ENCODE measurements around the gene LRFN2.

LRFN2 gene

GRCh38 chr6:40352006-40352405 is 235.2 kb downstream of the LRFN2 start:
- no peak for DNase-seq (ENCODE audit: low read depth in 3 of 3, low spot score in 1 of 3)

DNA sequence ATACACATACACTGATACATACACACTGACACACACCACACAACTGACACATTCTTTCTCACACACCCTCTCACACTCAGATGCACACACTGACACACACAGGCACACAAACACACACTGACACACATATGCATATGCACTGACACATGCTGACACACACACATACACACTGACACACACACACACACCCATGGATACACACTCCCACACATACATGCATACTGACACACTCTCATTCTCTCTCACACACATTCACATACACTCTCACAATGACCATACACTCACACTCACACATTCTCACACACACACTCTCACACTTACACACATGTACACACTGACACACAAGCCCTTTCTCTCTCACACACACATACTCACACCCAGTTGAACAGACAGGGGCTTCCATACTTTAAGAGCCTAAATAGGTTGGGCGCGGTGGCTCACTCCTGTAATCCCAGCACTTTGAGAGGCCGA is 236.4 kb downstream of the LRFN2 start:
- DNase-seq (ENCODE audit: low read depth in 3 of 3, low spot score in 1 of 3) = no peak

DNA sequence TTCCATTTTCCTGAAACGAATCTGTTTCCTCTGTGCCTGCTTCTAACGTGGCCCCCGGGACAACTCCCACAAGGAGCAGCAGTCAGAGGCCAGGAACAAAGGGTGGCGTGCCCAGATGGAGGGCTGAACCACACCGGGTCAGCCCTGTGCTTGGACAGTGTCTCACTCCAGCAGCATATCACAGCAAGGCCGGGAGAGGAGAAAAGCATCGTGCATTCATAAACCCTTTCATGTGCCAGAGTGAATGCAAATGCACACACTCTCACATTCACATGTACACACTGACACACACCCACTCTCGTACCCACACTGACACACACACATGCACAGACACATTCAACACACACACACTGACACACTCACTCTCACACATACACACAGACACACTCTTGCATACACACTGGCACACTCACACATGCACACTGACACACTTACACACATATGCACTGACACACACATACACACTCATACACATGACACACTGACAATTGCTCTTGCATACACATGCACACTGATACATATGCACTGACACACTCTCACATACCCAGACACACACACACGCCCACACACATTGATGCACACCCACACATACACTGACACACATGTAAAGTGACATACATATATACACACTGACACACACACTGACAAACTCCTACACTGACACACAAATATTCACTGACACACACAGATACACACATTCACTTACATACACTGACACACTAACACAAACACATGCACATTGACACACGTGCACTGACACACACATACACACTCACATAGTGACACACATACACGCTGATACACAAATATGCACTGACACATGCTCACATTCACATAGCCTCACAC is 237.0 kb downstream of the LRFN2 start:
- no peak for DNase-seq (ENCODE audit: low read depth in 3 of 3, low spot score in 1 of 3)

DNA sequence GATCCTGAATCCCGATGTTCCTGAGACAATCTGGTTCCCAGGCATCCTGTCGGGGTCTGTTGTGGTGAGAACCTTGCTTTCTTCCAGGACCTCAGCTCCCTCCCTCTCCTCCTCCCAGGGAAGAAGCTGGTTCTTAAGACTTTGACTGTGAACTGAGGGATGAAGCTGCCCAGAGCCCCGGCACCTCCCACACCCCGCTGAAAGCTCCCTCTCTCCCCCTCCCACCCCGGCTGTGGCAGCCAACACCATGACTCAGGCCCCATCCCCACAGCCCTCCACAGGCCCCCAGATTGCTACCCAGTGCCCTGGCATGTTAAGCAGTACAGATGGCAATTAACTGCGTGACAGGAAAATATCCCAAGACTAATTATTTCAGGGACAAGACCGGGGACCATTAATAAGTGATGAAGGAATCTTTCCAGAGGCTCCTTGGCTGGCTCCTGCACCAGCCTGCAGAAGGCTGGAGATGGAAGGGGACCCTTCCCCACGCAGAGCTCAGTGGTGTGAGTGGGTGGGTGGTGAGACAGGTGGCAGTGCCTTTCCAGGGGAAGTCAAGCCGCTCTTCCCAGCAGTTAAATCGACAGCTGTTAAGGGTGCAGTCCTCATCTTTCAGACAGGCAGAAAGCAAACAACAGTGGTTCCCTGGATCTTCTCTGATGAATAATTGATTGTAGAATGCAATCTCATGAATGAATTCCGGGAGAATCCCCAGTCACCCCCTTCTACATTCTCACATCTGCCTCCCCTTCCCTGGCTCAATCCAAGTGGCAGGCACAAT is 237.9 kb downstream of the LRFN2 start:
- no peak for DNase-seq (ENCODE audit: low read depth in 3 of 3, low spot score in 1 of 3)

GRCh38 chr6:40348591-40348990 is 238.6 kb downstream of the LRFN2 start:
- DNase-seq (ENCODE audit: low read depth in 3 of 3, low spot score in 1 of 3) = no peak

GRCh38 chr6:40347571-40348011 is 239.6 kb downstream of the LRFN2 start:
- no peak for DNase-seq (ENCODE audit: low read depth in 3 of 3, low spot score in 1 of 3)

- no peak for DNase-seq (ENCODE audit: low read depth in 3 of 3, low spot score in 1 of 3)
Measured at GRCh38 chr6:40346246-40346645, 240.9 kb downstream of the LRFN2 start.

DNA sequence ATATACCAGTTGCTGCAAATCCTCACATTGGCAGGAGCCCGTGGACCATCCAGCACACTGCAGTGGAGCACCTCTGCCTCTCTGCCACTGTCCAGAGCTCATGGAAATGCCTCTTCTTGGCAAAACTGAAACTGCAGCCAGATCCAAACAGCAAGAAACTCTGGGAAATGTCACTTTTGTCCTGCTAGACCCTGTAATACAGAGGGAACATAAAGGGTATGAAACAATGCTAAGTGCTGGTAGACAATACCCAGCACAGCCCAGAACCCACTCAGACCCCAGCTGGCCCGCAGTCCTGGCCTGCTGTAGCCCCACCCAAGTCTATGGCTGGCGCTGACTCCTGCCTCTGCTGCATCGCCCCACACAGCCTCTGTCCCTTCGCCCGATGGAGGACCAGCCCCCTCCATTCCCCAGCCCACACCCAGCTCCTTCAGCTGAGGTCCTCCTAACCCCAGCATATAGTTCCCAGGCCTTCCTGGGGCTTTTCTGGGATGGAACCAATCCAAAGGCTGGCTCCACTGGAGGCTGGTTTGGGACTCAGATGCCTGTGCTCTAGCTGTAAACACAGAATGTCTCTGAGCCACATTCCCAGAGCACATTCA is 242.5 kb downstream of the LRFN2 start:
- no peak for DNase-seq (ENCODE audit: low read depth in 3 of 3, low spot score in 1 of 3)

DNA sequence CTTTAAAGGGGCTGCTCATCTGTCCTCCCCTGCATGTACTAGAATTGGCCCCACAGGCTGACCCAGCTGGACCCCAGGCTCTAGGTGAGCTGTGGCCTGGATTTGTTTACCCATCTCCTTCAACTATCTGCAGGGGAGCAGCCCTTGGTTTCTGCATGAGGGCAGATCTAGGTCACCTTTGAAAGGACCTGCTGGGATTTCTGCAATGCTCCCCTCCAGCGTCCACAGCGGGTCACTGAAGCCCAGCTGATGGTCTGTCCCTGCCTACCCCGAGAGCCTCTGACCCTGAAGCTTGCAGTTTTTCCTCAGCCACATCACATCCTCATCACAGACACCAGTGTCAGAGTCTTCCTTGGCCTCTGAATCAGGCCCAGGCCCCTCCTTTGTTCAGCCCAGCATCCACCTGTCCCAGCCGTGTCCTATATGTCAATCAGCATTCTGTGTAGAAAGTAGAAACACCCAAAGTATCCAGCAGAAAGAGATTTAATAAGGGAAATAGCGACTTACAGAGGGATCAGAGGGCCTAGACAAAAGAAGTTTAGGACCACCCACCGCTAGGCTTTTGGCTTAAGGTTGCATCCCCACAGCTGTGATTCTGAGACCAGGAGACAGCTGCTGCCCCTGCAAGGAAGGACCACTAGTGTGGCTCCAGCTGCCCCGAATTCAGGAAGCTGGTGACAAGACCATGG is 243.1 kb downstream of the LRFN2 start:
- DNase-seq (ENCODE audit: low read depth in 3 of 3, low spot score in 1 of 3) = no peak

DNA sequence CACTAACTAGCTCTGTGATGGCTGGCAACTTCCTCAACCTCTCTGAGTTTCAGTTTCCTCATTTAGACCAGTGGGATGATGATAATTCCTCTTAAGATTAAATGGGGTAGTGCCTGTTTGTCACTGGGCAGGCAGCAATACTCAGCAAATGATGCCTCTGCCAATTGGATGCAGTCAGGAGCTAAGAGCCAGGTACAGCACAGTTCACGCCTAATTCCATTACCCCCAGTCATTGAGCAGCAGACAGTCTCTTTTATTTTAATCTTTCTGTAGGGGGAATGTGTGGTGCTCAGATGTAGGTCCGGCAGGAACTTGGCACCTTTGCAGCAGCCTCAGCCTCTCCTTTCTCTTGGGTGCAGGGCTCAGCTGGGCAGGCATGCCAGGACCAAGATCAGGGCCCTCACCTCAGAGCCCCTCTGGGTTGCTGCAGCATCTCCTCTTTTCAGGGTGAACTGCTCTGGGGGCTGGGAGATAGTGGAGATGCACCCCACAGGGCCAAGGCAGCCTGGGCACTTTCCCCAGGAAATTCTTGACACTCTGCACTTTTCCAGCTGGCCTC is 243.8 kb downstream of the LRFN2 start:
- DNase-seq (ENCODE audit: low read depth in 3 of 3, low spot score in 1 of 3) = no peak

DNA sequence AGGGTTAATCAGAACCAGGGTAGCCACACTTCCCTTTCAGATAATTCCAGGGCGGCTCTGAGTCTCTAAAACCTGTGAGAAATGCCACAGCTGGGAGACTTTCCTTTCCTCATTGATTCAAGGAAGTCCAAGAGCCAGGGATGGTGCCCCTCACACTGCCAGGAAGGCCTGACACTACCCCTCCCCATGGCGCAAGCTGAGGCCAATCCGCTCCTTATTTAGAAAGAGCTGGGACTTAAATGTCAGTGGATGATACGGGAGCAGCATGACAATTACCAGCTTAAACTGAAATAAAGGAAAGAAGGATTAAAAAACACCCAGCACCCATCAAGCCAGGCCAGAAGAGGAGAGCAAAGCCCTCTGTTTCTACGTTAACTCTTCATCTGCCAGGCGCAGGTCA is 244.4 kb downstream of the LRFN2 start:
- DNase-seq (ENCODE audit: low read depth in 3 of 3, low spot score in 1 of 3) = no peak

GRCh38 chr6:40341726-40342125 is 245.4 kb downstream of the LRFN2 start:
- DNase-seq (ENCODE audit: low read depth in 3 of 3, low spot score in 1 of 3) = no peak
